HG02870 (cell line): ENCODE data around the gene OTX1.
"Not testable (repeated sequence)": the region's sequence is repeated elsewhere in the genome, so short reads cannot be mapped to it uniquely, and the experiment has no call there.

ENCODE experiments used
- ATAC-seq: cut with Tn5 transposase; IDR thresholded peaks from one replicate; pipeline ENCODE4 v1.9.1; 2021; ENCODE audit warnings: mild to moderate bottlenecking, moderate library complexity; ENCODE audit not compliant: unreplicated experiment

OTX1 gene

GRCh38 chr2:63058144-63058920 lies 7.7 kb downstream of the OTX1 start:
- ATAC-seq, result no peak

DNA sequence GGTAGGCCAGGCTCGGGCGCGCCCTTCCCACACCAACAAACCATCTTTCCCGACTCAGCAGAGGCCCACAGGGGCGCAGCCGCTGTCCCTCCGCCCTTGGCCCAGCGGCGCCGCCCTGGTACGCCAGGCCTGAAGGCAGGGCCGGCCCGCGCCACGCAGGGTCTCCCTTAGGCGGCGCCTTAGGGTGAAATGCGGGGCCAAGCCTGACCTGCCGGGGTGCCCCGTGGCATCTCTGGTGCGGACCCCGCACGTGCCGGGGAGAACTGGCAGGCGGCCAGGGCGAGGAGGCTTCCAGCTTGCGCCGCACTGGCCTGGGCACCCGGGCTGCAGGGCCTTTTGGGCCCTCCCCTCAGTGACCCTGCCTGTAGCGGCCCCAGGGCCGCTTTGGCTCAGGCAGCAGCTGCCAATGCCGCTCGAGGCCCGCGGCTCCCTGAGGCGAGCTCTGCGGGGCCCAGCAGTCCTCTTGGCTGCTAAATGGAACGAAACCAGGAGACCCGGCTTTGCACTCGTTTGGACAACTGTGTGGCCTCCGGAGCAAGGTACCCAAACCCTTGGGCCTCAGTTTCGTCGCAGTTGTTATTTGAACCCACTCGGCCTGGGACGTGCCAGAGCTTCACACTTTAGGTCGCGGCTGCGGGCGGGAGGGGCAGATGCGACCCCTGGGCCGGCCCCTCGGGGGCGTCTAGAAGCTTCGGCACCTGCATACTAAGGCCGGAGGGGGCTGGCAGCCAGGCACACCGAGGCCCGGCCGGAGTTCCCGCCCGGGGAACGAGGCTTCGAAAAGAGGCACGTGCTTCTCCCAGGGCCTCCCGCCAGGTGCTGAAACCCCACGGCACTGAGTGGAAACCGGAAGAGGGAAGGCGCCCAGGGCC lies 8.5 kb downstream of the OTX1 start:
- no peak for ATAC-seq

GRCh38 chr2:63059793-63060471 lies 9.3 kb downstream of the OTX1 start:
- no peak for ATAC-seq

DNA sequence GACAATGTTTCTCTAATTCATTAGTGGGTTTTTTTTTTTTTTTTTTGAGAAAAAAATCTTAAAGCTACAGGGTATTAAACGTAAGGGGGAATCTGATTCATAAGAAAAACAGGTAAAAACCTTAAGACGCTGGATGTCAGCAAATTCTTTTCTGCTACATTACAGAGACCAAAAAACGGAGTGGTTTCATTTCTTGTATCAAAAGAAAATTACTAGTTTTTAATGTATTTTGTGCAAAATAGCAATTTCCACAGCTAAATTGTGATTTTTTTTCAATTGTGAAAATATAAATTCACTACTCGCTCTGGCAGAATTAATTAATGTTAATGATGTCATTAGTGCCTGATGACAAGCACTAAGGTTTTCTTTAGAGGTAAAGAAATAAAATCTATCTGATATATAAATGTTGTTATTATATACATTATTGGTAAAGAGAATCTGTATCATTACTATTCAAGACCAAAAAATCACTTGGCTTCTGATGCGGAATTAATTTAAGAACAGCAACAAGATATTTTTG lies 9.9 kb downstream of the OTX1 start:
- no peak for ATAC-seq

DNA sequence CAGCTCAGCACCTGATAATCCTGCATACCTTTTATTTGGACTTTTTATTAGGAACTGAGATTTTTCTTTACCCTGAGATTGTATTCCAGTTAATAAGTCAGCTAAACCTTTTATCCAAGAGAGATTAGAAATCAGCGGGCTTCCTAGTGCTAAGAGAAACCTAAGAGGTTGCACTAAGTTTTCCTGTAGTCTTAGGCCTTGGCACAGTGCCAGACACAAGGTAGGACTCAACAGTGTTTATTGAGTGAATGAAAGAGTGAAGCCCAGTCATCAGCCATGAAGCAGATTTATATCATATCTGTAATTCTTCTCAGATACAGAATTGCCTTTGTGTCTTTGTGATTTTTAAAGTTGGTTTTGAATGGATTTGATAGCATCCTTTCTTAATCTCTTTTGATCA lies 13.6 kb downstream of the OTX1 start:
- ATAC-seq, result no peak

GRCh38 chr2:63064661-63065060 lies 14.0 kb downstream of the OTX1 start:
- ATAC-seq, result no peak

DNA sequence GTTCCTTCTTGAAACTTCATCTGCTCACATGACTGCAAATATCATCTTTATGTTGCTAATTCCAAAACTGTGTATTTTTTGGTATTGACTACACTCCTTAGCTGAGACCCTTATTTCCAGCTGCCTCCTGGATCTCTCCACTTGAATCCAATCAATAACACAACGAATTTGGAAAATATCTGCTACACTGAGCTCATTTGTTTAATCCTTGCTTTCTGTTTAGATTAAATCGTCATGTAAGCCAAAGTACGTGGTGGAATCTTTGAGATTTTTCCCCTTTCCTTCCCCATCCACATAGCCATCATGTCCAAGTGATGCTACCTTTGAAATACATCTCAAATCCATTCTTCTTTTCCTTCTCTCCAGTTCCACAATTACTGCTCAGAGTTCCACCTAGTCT lies 15.6 kb downstream of the OTX1 start:
- ATAC-seq, result no peak

DNA sequence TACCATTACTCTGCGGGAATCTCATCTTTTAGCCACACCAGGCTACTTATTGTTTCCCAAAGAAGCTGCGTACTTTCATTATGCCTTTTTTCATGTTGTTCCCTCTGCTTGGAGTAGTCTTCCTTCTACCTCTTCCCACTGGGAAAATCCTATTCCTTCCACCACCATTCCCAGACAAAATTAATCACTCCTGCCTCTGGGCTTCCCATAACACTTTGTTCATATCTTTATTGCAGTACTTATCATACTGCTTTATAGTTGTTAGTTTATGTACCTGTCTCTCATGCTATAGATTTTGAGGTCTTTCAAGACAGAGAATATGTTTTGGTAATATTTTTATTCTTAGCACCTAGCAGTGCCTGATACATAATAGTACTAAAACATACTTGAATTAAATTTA lies 16.2 kb downstream of the OTX1 start:
- no peak for ATAC-seq

DNA sequence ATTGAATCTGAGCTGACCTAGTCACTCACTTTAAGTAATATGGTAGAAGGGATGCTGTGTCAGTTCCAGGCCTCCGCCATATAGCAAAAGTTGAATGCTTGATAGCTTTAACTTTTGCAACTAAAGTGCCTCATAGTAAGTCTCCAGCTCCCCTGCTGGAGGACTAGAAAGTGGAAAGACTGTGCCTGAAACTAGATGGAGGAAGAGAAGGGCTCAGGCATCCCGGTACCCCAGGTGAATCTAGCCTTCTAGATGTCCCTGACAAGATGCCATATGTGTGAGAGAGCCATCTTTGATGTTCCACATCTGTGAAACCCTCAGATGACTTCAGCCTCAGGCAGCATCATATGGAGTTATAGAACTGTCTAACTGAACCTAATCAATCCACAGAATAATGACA lies 21.0 kb downstream of the OTX1 start:
- ATAC-seq, result no peak

DNA sequence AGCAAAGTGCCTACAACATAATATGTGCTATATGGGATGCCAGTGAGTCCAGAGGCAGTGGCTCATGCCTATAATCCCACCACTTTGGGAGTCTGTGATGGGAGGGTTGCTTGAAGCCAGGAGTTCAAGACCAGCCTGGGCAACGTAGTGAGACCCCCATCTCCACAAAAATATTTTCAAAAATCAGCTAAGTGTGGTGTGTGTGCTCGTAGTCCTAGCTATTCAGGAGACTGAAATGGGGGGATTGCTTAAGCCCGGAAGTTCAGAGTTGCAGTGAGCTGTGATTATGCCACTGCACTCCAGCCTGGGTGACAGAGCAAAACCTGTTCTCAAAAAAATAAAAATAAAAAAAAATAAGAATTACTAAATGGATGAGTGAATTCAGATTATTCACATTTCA lies 23.4 kb downstream of the OTX1 start:
- ATAC-seq, result no peak

DNA sequence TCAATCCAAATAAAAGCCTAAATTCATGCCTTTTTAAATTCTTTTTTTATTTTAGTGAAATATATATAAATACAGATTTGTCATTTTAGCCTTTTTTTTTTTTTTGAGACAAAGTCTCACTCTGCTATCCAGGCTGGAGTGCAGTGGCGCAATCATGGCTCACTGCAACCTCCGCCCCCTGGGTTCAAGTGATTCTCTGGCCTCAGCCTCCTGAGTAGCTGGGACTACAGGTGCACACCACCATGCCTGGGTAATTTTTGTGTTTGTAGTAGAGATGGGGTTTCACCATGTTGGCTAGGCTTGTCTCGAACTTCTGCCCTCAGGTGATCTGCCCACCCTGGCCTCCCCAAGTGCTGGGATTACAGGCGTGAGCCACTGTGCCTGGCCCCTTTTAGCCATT lies 23.8 kb downstream of the OTX1 start:
- not testable (repeated sequence) for ATAC-seq

DNA sequence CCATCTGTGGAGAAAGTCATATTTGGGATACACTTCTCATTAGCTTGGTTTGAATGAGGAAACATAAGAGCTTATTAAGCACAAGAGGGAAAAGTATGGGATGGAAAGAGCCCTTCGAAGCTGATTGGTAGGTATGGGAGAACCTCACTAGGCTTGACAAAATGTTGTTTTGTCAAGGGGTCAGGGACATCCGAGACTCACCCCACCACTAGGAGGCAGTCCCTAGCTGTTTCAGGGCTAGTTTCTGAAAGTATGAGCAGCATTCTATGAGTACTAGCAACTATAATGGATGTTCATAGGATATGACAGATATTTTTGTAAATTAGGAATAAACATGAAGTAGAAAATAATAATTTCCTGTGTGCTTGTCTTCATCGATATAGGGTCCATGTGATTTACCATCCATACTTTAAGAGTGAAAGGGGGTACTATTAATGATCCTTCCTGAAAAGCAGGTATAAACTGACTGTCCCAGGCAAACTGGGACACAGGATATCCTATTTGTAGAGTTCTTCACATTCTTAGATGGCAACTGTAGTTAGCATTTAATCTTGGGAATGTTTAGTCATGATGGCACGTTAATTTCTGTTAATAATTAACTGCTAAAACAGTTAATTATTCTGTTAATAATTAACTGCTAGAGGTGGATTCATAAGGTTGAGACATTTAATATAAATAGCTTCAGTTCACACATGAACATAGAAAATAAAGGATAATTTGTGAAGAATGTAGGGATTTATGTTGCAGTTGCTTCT lies 28.4 kb downstream of the OTX1 start:
- ATAC-seq, result peak; percentile 47

- no peak for ATAC-seq
These were observed 30.8 kb downstream of the OTX1 start for GRCh38 chr2:63081404-63081803.

- ATAC-seq, result no peak
These were observed 36.1 kb downstream of the OTX1 start for GRCh38 chr2:63086687-63087086.

DNA sequence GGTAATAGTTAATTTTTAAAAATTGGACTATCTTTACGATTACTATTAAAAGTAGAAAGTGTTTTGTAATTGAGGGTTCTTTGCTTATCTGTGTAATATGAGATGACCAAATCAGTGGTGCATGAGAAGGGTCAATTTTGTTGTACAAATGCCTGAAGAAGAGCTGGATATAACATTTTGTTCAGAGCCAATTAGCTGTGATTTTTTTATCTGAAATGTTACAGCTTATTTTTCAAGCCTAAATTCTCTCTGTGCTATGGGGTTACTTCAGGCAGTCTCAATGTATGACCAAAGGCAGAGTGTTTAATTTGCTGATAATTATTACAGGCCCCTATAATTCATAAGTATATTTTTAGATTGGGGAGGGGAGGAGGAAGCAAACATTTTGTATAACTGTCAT lies 41.8 kb downstream of the OTX1 start:
- no peak for ATAC-seq

DNA sequence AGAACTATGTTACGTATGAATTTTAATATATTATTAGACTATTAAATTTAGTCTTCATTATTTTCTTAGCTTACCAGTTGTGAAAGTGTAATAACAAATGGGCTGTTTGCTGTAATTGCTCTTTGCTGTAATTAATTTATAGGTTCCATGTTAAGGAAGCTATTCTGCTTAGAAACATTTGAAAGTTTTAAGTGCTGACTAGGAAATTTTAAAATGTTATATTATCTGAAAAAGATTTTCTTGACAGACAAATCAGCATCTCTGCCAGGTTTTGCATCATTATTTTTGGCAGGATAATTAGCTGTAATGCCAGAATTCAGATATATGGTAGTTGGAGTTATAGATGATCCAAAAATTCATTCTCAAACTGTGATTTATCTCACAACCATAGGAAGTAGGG lies 42.2 kb downstream of the OTX1 start:
- no peak for ATAC-seq

- no peak for ATAC-seq
These were observed 42.9 kb downstream of the OTX1 start for GRCh38 chr2:63093502-63093901.

DNA sequence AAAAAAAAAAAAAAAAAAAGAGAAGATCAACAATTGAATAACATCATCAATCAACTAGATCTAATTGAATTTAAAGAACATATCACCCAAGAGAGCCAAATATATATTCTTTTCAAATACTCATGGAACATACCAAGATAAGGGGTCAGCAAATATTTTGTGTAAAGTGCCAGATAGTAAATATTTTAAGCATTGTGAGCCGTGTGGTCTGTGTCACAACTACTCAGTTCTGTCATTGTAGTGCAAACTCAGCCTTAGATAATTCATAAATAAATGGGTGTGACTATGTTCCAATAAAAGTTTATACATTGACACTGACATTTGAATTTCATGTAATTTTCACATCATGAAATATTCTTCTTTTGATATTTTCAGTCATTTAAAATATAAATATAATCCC lies 45.9 kb downstream of the OTX1 start:
- no peak for ATAC-seq

DNA sequence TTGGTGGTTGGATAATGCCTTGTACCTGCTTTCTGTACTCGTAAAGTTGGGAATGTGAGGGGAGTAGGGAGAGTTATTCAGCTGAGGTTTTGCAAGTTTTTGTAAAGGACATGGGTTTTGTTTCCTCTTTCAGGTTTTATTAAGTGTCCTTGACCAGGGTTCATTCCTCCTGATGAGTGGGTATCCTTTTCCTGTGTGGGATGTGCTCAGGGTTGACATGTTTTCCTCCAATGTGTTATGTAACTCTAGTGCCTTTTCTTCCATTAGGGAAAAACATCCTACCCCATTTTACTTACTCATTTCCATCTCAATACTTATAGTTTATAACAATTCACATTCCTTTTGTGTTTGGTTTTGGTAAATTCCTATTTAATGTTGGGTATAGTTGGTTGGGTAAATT lies 48.4 kb downstream of the OTX1 start:
- ATAC-seq, result no peak

- no peak for ATAC-seq
These were observed 51.3 kb downstream of the OTX1 start for GRCh38 chr2:63101954-63102353.

DNA sequence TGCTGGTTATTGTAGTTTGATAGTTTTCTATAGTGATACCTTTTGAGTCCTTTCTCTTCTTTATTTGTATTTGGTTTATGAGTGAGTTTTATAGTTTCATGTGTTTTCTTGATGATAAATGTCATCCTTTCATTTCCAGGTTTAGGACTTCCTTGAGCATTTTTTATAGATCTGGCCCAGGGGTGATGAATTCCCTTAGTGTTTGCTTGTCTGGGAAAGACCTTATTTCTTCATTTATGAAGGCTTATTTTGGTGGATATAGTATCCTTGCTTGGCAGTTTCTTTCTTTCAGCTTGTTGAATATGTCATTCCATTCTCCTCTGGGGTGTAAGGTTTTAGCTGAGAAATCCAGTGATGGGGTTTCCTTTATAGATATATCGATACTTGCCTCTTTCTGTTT lies 53.9 kb downstream of the OTX1 start:
- ATAC-seq, result no peak
